Measurements from ENCODE around the gene MED12L. TPM values are rescaled to one million over a fixed set of nuclear protein-coding genes. Genes with fewer than 3 reads are reported as not detected.

The MED12L gene
- total and polyA plus RNA-seq, 9 of the 15 experiments (the other 6 are each of a cell fraction or from before 2014, with no cell fraction given): not detected

DNA sequence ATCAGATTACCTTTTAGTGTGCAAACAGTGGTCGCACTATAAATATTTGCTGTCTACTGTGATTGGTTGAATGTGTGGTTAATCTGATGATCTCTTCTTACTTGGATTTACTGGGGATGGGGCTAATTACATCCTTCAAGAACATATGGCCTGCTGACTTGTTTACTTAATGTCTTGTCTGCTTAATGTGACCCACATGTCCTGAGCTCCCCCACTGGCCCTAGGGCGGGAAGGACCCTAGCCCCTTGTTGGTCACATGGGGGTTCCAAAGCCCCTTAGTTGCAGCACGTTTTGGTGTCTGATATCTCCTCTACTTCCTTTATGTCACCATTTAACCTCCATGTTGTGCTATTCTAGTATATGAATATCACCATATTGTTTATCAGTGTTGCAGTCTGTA, 316.9 kb downstream of the MED12L start:
- no peak for FAIRE-seq
- POLR2A ChIA-PET: no interaction called here
- Histone ChIP-seq H3K4me1 (replicated peaks in 1 of 2; ENCODE audit: control insufficient read depth in 2 of 2, insufficient read depth in 2 of 2, low read length in 2 of 2) (no peaks in the 10 kb centered on the region), H2AFZ (ENCODE audit: low read depth, low read length) (no peak overlapping the region), H3K4me3 (no peak overlapping the region), H4K20me1 (replicated peaks; ENCODE audit: control insufficient read depth, insufficient read depth, low read length) (no peaks in the 10 kb centered on the region), H3K27me3 (ENCODE audit: control insufficient read depth in 2 of 2, insufficient read depth in 2 of 2, low read length in 2 of 2) (peaks cover 0 to 4% of the 10 kb centered on the region in 2 experiments; a peak in 1 of 5 replicates), H3K36me3 (ENCODE audit: control insufficient read depth, insufficient read depth, low read length) (no peaks in the 10 kb centered on the region), H3K4me2 (ENCODE audit: insufficient read depth, low read length) (no peak overlapping the region), H3K9me3 (replicated peaks; ENCODE audit: control insufficient read depth, insufficient read depth, low read depth, low read length) (no peaks in the 10 kb centered on the region), H3K79me2 (ENCODE audit: control insufficient read depth, insufficient read depth, low read length) (no peaks in the 10 kb centered on the region), H3K9ac (ENCODE audit: insufficient read depth in 1 of 2, low read depth in 2 of 2, low read length in 2 of 2) (no peak overlapping the region), H3K9me1 (ENCODE audit: control insufficient read depth, insufficient read depth, low read length) (no peaks in the 10 kb centered on the region), H3K27ac (ENCODE audit: extremely low read depth, low read depth, low read length) (no peak overlapping the region)
- CTCF ChIA-PET (ENCODE audit: low intra/inter-chr PET ratio): no interaction called here
- TF ChIP-seq SMAD3 (CRISPR knock-in tag; conservative IDR thresholded peaks at IDR 0.05): no peak
- no peak for DNase-seq (ENCODE audit: extremely low read depth in 1 of 4, low spot score in 3 of 4)
- ATAC-seq: no peak
- intact Hi-C loops (cut with micrococcal nuclease): no loop called here
- BruUV-seq (replicated peaks): no TSS peak
- in situ Hi-C loops (cut with MboI): no loop called here
- 0% methylated on average over 3 of the region's 3 CpGs for WGBS (ENCODE audit: insufficient coverage, low coverage, missing lambda C conversion rate)

DNA sequence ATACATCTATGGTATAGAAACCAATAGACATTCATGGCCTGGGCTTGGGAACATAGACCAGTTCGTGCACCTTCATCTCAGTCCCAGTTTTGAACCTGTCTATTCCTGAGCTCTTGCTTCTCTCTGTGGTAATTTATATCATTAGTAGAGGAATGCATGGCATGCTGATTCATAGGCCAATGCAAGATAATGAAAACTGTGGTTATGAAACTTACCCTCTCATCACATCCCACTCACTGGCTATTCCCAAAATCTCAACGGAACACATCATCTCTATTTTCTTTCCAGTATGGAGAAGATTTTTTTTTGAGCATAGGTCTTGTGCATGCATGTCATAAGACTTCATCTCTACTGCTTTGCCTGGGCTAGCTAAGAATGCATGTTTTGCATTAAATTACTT, 317.8 kb downstream of the MED12L start:
- DNase-seq (ENCODE audit: extremely low read depth in 1 of 4, low spot score in 3 of 4) (no peak), FAIRE-seq (no peak)

More for the DNA sequence above, 317.8 kb downstream of the MED12L start:
- ChIA-PET POLR2A (interaction anchor here (0.6 kb wide), 1 partner anchor 77 kb away, joined by 3 read pairs; no protein-coding TSS in a partner anchor), CTCF (ENCODE audit: low intra/inter-chr PET ratio) (no interaction called here)
- Histone ChIP-seq H3K4me1 (replicated peaks in 1 of 2; ENCODE audit: control insufficient read depth in 2 of 2, insufficient read depth in 2 of 2, low read length in 2 of 2) (no peaks in the 10 kb centered on the region), H3K9me3 (replicated peaks; ENCODE audit: control insufficient read depth, insufficient read depth, low read depth, low read length) (no peaks in the 10 kb centered on the region), H3K4me3 (no peak overlapping the region), H3K4me2 (ENCODE audit: insufficient read depth, low read length) (no peak overlapping the region), H3K36me3 (ENCODE audit: control insufficient read depth, insufficient read depth, low read length) (no peaks in the 10 kb centered on the region), H4K20me1 (replicated peaks; ENCODE audit: control insufficient read depth, insufficient read depth, low read length) (no peaks in the 10 kb centered on the region), H3K9ac (ENCODE audit: insufficient read depth in 1 of 2, low read depth in 2 of 2, low read length in 2 of 2) (no peak overlapping the region), H3K79me2 (ENCODE audit: control insufficient read depth, insufficient read depth, low read length) (no peaks in the 10 kb centered on the region), H3K9me1 (ENCODE audit: control insufficient read depth, insufficient read depth, low read length) (no peaks in the 10 kb centered on the region), H3K27ac (ENCODE audit: extremely low read depth, low read depth, low read length) (no peak overlapping the region), H3K27me3 (ENCODE audit: control insufficient read depth in 2 of 2, insufficient read depth in 2 of 2, low read length in 2 of 2) (peaks cover 0 to 3% of the 10 kb centered on the region in 2 experiments; a peak in 1 of 5 replicates), H2AFZ (ENCODE audit: low read depth, low read length) (no peak overlapping the region)
- 2% methylated on average over 2 of the region's 2 CpGs for WGBS (ENCODE audit: insufficient coverage, low coverage, missing lambda C conversion rate)
- intact Hi-C loops (cut with micrococcal nuclease): no loop called here
- TF ChIP-seq ZNF41 (CRISPR knock-in tag; conservative IDR thresholded peaks at IDR 0.05): no peak
- no peak for TF ChIP-seq HDAC3 (IDR thresholded peaks at IDR 0.05; ENCODE audit: borderline replicate concordance, partially characterized antibody)
- TF ChIP-seq NR4A1 (CRISPR knock-in tag; IDR thresholded peaks at IDR 0.05): no peak
- TF ChIP-seq NR4A1 (tag; IDR thresholded peaks at IDR 0.05): no peak
- no peak for TF ChIP-seq HCFC1 (IDR thresholded peaks at IDR 0.05; ENCODE audit: low read depth, low read length)
- TF ChIP-seq, protein P1, sequence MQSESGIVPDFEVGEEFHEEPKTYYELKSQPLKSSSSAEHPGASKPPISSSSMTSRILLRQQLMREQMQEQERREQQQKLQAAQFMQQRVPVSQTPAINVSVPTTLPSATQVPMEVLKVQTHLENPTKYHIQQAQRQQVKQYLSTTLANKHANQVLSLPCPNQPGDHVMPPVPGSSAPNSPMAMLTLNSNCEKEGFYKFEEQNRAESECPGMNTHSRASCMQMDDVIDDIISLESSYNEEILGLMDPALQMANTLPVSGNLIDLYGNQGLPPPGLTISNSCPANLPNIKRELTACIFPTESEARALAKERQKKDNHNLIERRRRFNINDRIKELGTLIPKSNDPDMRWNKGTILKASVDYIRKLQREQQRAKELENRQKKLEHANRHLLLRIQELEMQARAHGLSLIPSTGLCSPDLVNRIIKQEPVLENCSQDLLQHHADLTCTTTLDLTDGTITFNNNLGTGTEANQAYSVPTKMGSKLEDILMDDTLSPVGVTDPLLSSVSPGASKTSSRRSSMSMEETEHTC (IDR thresholded peaks at IDR 0.05): no peak
- no peak for TF ChIP-seq SIN3A (IDR thresholded peaks at IDR 0.05; ENCODE audit: borderline replicate concordance in 2 of 2, control insufficient read depth in 1 of 2, low read depth in 2 of 2, low read length in 2 of 2)
- TF ChIP-seq, protein P2, sequence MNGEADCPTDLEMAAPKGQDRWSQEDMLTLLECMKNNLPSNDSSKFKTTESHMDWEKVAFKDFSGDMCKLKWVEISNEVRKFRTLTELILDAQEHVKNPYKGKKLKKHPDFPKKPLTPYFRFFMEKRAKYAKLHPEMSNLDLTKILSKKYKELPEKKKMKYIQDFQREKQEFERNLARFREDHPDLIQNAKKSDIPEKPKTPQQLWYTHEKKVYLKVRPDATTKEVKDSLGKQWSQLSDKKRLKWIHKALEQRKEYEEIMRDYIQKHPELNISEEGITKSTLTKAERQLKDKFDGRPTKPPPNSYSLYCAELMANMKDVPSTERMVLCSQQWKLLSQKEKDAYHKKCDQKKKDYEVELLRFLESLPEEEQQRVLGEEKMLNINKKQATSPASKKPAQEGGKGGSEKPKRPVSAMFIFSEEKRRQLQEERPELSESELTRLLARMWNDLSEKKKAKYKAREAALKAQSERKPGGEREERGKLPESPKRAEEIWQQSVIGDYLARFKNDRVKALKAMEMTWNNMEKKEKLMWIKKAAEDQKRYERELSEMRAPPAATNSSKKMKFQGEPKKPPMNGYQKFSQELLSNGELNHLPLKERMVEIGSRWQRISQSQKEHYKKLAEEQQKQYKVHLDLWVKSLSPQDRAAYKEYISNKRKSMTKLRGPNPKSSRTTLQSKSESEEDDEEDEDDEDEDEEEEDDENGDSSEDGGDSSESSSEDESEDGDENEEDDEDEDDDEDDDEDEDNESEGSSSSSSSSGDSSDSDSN (IDR thresholded peaks at IDR 0.05; ENCODE audit: borderline replicate concordance in 1 of 2, low read depth in 2 of 2, low read length in 2 of 2): no peak
- TF ChIP-seq NUFIP1 (IDR thresholded peaks at IDR 0.05; ENCODE audit: partially characterized antibody): no peak
- no peak for TF ChIP-seq BDP1 (IDR thresholded peaks at IDR 0.05; ENCODE audit: insufficient read depth, insufficient read length)
- TF ChIP-seq ZNF717 (CRISPR knock-in tag; IDR thresholded peaks at IDR 0.05): no peak
- TF ChIP-seq POU5F1 (IDR thresholded peaks at IDR 0.05; ENCODE audit: borderline replicate concordance, low read depth, low read length, partially characterized antibody): no peak
- no peak for ATAC-seq
- in situ Hi-C loops (cut with MboI): no loop called here
- BruUV-seq (replicated peaks): no TSS peak

Measured in K562 (cell line).